ENCODE measurements around the gene CAAP1. TPM values are rescaled to one million over a fixed set of nuclear protein-coding genes. Genes with fewer than 3 reads are reported as not detected.
"Not testable (repeated sequence)": the region's sequence is repeated elsewhere in the genome, so short reads cannot be mapped to it uniquely, and the experiment has no call there.

Gene CAAP1
- total RNA-seq, 1 donor = 19.0 TPM

DNA sequence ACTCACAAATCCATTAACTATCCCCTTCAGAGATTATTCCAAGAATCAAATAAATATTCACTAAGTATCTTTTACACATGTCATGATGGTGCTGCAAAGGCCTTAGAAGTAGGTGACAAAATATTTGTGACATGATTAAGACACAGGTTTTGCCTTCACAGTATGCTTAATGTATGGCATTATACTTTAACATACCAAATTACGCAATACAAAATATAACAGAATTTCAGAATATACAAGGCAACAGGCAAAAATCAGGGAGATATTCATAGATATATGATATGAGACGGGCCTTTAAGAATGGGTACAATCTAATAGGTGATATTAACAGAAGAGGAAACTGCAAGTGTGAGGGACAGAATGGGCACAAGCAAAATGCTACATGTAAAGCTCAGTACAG lies 41.6 kb downstream of the CAAP1 start:
- DNase-seq (ENCODE audit: low read depth) = no peak
- no peak overlapping the region for H3K4me3 ChIP-seq (ENCODE audit: low read depth, low read length)
- no peak for TF ChIP-seq CTCF (IDR thresholded peaks at IDR 0.05; ENCODE audit: insufficient read depth, low read length)

GRCh38 chr9:26833792-26834191 lies 58.8 kb downstream of the CAAP1 start:
- DNase-seq (ENCODE audit: low read depth) = no peak
- TF ChIP-seq CTCF (IDR thresholded peaks at IDR 0.05; ENCODE audit: insufficient read depth, low read length) = no peak
- no peak overlapping the region for H3K4me3 ChIP-seq (ENCODE audit: low read depth, low read length)

GRCh38 chr9:26828391-26828955 lies 64.1 kb downstream of the CAAP1 start:
- H3K4me3 ChIP-seq (ENCODE audit: low read depth, low read length) = not testable (repeated sequence)

GRCh38 chr9:26814799-26815198 lies 77.8 kb downstream of the CAAP1 start:
- no peak overlapping the region for H3K4me3 ChIP-seq (ENCODE audit: low read depth, low read length)
- no peak for DNase-seq (ENCODE audit: low read depth)
- TF ChIP-seq CTCF (IDR thresholded peaks at IDR 0.05; ENCODE audit: insufficient read depth, low read length) = no peak

More at GRCh38 chr9:26828391-26828955, 64.1 kb downstream of the CAAP1 start:
- not testable (repeated sequence) for DNase-seq (ENCODE audit: low read depth)

- peak; percentile 8 for DNase-seq (ENCODE audit: low read depth)
- no peak for TF ChIP-seq CTCF (IDR thresholded peaks at IDR 0.05; ENCODE audit: insufficient read depth, low read length)
Observed at GRCh38 chr9:26813247-26813646, 79.4 kb downstream of the CAAP1 start.

DNA sequence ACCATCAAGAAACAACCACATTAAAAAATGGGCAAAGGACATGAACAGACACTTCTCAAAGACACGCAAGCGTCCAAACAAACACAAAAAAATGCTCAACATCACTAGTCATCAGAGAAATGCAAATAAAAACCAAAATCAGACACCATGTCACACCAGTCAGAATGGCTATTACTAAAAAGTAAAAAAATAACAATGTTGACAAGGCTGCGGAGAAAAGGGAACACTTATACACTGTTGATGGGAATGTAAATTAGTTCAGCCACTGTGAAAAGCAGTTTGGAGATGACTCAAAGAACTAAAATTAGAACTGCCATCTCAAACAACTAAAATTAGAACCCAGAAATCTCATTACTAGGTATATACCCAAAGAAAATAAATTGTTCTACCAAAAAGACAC lies 80.4 kb downstream of the CAAP1 start:
- no peak overlapping the region for H3K4me3 ChIP-seq (ENCODE audit: low read depth, low read length)
- DNase-seq (ENCODE audit: low read depth) = no peak
- TF ChIP-seq CTCF (IDR thresholded peaks at IDR 0.05; ENCODE audit: insufficient read depth, low read length) = no peak

More at GRCh38 chr9:26813247-26813646, 79.4 kb downstream of the CAAP1 start:
- no peak overlapping the region for H3K4me3 ChIP-seq (ENCODE audit: low read depth, low read length)

GRCh38 chr9:26811106-26811505 lies 81.5 kb downstream of the CAAP1 start:
- DNase-seq (ENCODE audit: low read depth) = peak; percentile 14
- no peak overlapping the region for H3K4me3 ChIP-seq (ENCODE audit: low read depth, low read length)
- TF ChIP-seq CTCF (IDR thresholded peaks at IDR 0.05; ENCODE audit: insufficient read depth, low read length) = no peak

Data from fibroblast of the aortic adventitia (primary cell).